PFSK-1 (cell line): ENCODE measurements around the gene SHROOM1.

Experiments
- REST ChIP-seq, 2 experiments: IDR thresholded peaks; 2 replicates each; pipeline versions ENCODE4 v1.6.1 to v1.8.0; 2011 to 2012; ENCODE audit warnings: low read depth in 2 of 2, low read length in 2 of 2, control low read depth in 1 of 2, inconsistent platforms in 1 of 2, mild to moderate bottlenecking in 1 of 2, moderate library complexity in 1 of 2; ENCODE audit not compliant: insufficient read depth in 1 of 2
- TAF1 ChIP-seq: IDR thresholded peaks from 2 replicates; pipeline ENCODE4 v1.6.1; 2012; ENCODE audit warnings: low read length, control low read depth, borderline replicate concordance; ENCODE audit not compliant: insufficient read depth

- TF ChIP-seq TAF1: no peak
- TF ChIP-seq REST (IDR thresholded peaks at IDR 0.05; ENCODE audit: insufficient read depth in 1 of 2, low read depth in 2 of 2, low read length in 2 of 2): no peak
Observed at GRCh38 chr5:132775476-132775961, 54.9 kb downstream of the SHROOM1 start.
